BJ (cell line): ENCODE data around the gene ANXA1. TPM values are rescaled to one million over a fixed set of nuclear protein-coding genes. Genes with fewer than 3 reads are reported as not detected.

ENCODE experiments used
- CTCF ChIA-PET: fragments of 350-600 bp; formaldehyde crosslinking; extraction: SDS; loops from one replicate; lab custom pipeline; 2021; ENCODE audit warnings: antibody characterized with exemption, inconsistent platforms; lab: Yijun Ruan, JAX
- POLR2A ChIA-PET: fragments of 300-600 bp; sonication (Branson Sonifier 250); formaldehyde crosslinking; extraction: SDS; loops from one replicate; lab custom pipeline; 2021; ENCODE audit warnings: antibody characterized with exemption; lab: Charles Lee
- DNase-seq: peaks from one replicate; pipeline ENCODE4 v3.0.0-alpha.2; 2011; ENCODE audit warnings: low read depth
- H3K27me3 ChIP-seq: 2 replicates; pipeline ENCODE4 v1.6.0; 2011; ENCODE audit warnings: low read length; ENCODE audit not compliant: control insufficient read depth, insufficient read depth
- H3K36me3 ChIP-seq: 2 replicates; pipeline ENCODE4 v1.5.1; 2011; ENCODE audit warnings: low read length; ENCODE audit not compliant: control insufficient read depth, insufficient read depth
- H3K4me3 ChIP-seq: 2 replicates; pipeline ENCODE4 v1.5.1; 2011; ENCODE audit warnings: low read depth, mild to moderate bottlenecking, control low read depth, low read length
- CTCF ChIP-seq: IDR thresholded peaks from 2 replicates; pipeline ENCODE4 v1.5.1; 2011; ENCODE audit warnings: low read depth, mild to moderate bottlenecking, control low read depth, inconsistent platforms, low read length, moderate library complexity; ENCODE audit not compliant: insufficient read depth
- polyA plus RNA-seq: library from polyadenylated mRNA; depleted of rRNA; stranded (reverse); fragments of >200 nt; gene quantifications from 2 replicates; pipeline ENCODE4 v1.2.3, GENCODE V29; 2011

The ANXA1 gene
- polyA plus RNA-seq, 1 experiment = 581 TPM

GRCh38 chr9:73118898-73119554 is 32.6 kb upstream of the ANXA1 start:
- CTCF ChIA-PET = interaction anchor here (0.6 to 2.1 kb wide), 2 partner anchors 11 to 12 kb away, joined by 3 to 6 read pairs; no protein-coding TSS in a partner anchor
- DNase-seq = no peak
- no peaks in the 10 kb centered on the region for H3K27me3 ChIP-seq
- H3K36me3 ChIP-seq = no peaks in the 10 kb centered on the region
- POLR2A ChIA-PET = no interaction called here
- TF ChIP-seq CTCF = no peak
- H3K4me3 ChIP-seq = no peak overlapping the region

- no peaks in the 10 kb centered on the region for H3K36me3 ChIP-seq
- DNase-seq = no peak
- no peak overlapping the region for H3K4me3 ChIP-seq
- POLR2A ChIA-PET = no interaction called here
- no peak for TF ChIP-seq CTCF
- no peaks in the 10 kb centered on the region for H3K27me3 ChIP-seq
- CTCF ChIA-PET = interaction anchor here (1.8 kb wide), 1 partner anchor 11 kb away, joined by 9 read pairs; no protein-coding TSS in a partner anchor
These were observed 30.2 kb upstream of the ANXA1 start for GRCh38 chr9:73121375-73121935.

- Histone ChIP-seq H3K36me3 (no peaks in the 10 kb centered on the region), H3K27me3 (no peaks in the 10 kb centered on the region), H3K4me3 (no peak overlapping the region)
- DNase-seq = no peak
- CTCF ChIA-PET = no interaction called here
- TF ChIP-seq CTCF = no peak
- POLR2A ChIA-PET = no interaction called here
These were observed 26.0 kb upstream of the ANXA1 start for GRCh38 chr9:73125651-73126050.

GRCh38 chr9:73129941-73130685 is 21.6 kb upstream of the ANXA1 start:
- H3K4me3 ChIP-seq = no peak overlapping the region
- ChIA-PET CTCF (interaction anchor here (1.2 to 1.4 kb wide), 2 partner anchors 17 to 23 kb away, joined by 3 to 4 read pairs; no protein-coding TSS in a partner anchor), POLR2A (no interaction called here)
- no peak for TF ChIP-seq CTCF
- H3K27me3 ChIP-seq = no peaks in the 10 kb centered on the region
- no peak for DNase-seq
- H3K36me3 ChIP-seq = no peaks in the 10 kb centered on the region

GRCh38 chr9:73131461-73131860 is 20.2 kb upstream of the ANXA1 start:
- H3K36me3 ChIP-seq = no peaks in the 10 kb centered on the region
- DNase-seq = no peak
- no peaks in the 10 kb centered on the region for H3K27me3 ChIP-seq
- no peak for TF ChIP-seq CTCF
- CTCF ChIA-PET = interaction anchor here (1.1 to 1.6 kb wide), 2 partner anchors 19 to 24 kb away, joined by 3 to 5 read pairs; no protein-coding TSS in a partner anchor
- POLR2A ChIA-PET = no interaction called here
- no peak overlapping the region; the same call in 1 of the 2 replicates for H3K4me3 ChIP-seq
